ENCODE measurements around the gene EML4.
"Not testable (repeated sequence)": the region's sequence is repeated elsewhere in the genome, so short reads cannot be mapped to it uniquely, and the experiment has no call there.

Gene EML4

GRCh38 chr2:42340045-42340937, 171.1 kb downstream of the EML4 start:
- no peak overlapping the region for H3K4me3 ChIP-seq (ENCODE audit: low read depth, low read length)

DNA sequence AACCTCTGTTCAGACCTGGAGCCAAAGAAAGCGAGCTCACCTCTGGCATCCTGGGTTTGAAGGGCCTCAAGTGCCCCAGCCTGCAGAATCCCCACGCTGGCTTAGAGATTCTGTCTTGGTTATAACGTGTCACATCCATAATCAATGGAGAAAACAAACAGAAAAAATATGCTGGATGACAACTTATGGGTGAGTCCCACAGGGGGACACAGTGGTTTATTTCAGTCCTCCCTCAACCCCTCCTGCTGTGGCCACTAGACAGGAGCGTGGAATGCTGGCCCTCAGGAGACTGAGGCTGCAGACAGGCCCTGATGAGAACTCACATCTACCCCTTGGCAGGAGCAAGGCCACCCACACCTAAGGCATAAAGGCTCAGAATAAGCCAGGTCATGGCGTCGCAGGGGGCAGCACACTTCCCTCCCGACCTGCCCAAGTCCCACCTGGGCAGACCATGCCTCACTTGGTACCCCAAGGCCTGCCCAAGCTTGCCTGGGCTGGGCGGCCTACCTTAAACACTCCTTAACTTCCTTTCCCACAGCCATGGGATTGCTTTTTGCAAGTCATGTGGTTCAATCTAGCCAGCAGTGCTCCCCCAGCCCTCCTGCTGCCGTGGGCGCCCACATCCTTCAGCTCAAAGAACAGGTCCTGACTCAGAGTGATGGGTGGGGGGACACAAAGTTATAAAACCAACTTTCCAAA, 171.9 kb downstream of the EML4 start:
- TF ChIP-seq CTCF (IDR thresholded peaks at IDR 0.05; ENCODE audit: low read depth, low read length), result no peak
- H3K4me3 ChIP-seq (ENCODE audit: low read depth, low read length), result no peak overlapping the region

More at GRCh38 chr2:42340045-42340937, 171.1 kb downstream of the EML4 start:
- TF ChIP-seq CTCF (IDR thresholded peaks at IDR 0.05; ENCODE audit: low read depth, low read length), result no peak

DNA sequence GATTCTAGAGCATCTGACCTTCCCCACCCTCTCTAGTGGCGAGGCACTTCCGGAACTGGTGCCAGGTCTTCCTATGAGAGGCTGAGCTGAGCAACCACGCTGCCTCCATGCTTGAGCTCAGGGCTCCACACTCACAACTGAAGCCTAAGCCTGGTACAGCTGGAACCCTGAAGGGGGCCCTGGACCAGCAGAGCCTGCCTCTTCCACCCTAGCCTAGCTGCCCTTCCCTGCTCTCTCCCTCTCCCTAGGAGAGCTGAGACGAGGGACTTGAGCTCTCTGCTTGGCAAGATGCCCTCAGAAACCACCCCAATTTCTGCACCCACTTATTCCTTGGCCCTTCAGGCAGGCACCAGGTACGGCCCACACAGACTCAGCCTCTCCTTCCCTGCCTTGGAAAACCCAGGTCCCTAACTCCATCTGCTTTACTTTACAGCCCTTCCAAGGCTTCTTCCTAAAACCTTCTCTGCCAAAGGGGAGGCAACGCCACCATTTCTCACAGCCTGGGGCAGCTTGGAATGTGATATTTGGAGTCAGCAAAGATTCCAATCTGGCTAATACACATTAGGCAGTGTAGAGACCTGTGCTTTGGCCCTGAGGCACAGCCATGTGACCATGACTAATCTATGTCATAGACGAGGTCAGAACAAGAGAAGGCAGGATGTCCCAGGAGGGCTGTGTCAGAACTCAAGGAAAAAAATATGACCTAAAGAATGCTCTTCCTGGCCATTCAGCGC, 173.1 kb downstream of the EML4 start:
- TF ChIP-seq CTCF (IDR thresholded peaks at IDR 0.05; ENCODE audit: low read depth, low read length), result no peak
- no peak overlapping the region for H3K4me3 ChIP-seq (ENCODE audit: low read depth, low read length)

DNA sequence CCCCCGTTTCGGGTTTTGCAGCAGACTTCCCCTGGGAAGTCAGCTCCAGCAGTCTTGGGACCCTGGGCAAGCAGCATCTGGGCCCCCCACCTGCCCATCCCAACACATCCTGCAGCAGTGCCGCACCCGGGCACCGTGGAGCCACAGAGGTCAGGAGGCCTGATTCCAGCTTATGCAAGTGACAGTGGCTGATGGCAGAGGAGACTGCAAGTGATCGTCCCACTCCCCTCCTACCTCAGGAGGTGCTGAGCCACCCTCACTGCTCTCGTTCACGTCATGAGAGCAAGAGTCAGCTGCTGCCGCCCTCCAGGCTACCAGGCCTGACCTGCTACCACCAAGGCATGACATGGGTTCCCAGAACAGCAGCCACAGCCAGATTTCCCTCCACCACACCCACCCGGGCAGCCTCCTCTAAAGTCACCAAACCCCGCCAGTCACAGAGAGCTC, 173.7 kb downstream of the EML4 start:
- no peak overlapping the region for H3K4me3 ChIP-seq (ENCODE audit: low read depth, low read length)
- TF ChIP-seq CTCF (IDR thresholded peaks at IDR 0.05; ENCODE audit: low read depth, low read length), result no peak

- H3K4me3 ChIP-seq (ENCODE audit: low read depth, low read length), result no peak overlapping the region
- no peak for TF ChIP-seq CTCF (IDR thresholded peaks at IDR 0.05; ENCODE audit: low read depth, low read length)
Observed at GRCh38 chr2:42345986-42346385, 176.8 kb downstream of the EML4 start.

DNA sequence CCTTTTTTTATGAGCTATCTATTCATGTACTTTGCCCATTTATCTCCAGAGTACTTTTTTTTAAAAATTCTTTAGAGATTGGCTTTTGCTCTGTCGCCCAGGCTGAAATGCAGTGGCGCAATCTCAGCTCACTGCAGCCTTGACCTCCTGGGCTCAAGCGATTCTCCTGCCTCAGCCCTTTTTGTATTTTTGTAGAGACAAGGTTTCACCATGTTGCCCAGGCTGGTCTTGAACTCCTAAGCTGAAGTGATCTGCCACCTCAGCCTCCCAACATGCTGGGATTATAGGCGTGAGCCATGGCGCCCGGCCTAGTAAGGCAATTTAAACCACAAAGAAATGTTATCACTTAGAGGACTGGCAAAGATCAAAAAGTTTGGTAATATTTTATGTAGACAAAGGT, 177.7 kb downstream of the EML4 start:
- H3K4me3 ChIP-seq (ENCODE audit: low read depth, low read length), result not testable (repeated sequence)

DNA sequence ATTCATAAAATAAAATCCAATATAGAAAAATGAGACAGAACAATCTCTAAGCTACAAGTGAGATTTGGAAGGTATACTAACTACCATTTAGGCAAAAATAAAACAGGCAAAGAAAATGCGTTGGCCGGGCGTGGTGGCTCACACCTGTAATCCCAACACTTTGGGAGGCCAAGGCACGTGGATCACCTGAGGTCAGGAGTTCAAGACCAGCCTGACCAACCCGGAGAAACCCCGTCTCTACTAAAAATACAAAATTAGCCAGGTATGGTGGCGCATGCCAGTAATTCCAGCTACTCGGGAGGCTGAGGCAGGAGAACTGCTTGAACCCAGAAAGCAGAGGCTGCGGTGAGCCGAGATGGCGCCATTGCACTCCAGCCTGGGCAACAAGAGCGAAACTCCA, 178.4 kb downstream of the EML4 start:
- H3K4me3 ChIP-seq (ENCODE audit: low read depth, low read length), result not testable (repeated sequence)
